ENCODE data around the gene COMP. TPM values are rescaled to one million over a fixed set of nuclear protein-coding genes. Genes with fewer than 3 reads are reported as not detected.

The COMP gene
- total RNA-seq, 8 experiments from 2014 or later, result 0.05 to 1.1 (median 0.29) TPM; not detected in 3

Other genes with a start within 250 kb of the COMP start
- 100 to 1,000 TPM; 137 to 214 (median 153) TPM for gene FKBP8, start 247.7 kb downstream of the COMP start, total RNA-seq
- gene KXD1, start 233.4 kb downstream of the COMP start, total RNA-seq, result 100 to 1,000 TPM in 1 of 8 experiments, 10 to 100 TPM in 7; 48.4 to 106 (median 68.1) TPM
- 1,000 to 10,000 TPM; 1,160 to 2,382 (median 1,457) TPM for gene UBA52, start 219.4 kb downstream of the COMP start, total RNA-seq
- gene REX1BD, start 202.5 kb downstream of the COMP start, total RNA-seq, result 10 to 100 TPM; 39.5 to 76.6 (median 53.9) TPM
- gene CRLF1, start 184.5 kb downstream of the COMP start, total RNA-seq, result 10 to 100 TPM in 1 of 8 experiments, 1 to 10 TPM in 7; 1.5 to 18.3 (median 4.7) TPM
- gene TMEM59L, start 178.4 kb downstream of the COMP start, total RNA-seq, result 10 to 100 TPM in 5 of 8 experiments, 1 to 10 TPM in 1, under 1 TPM in 2; 0.41 to 67.6 (median 25.4) TPM
- 1 to 10 TPM in 7 of 8 experiments, under 1 TPM in 1; 0.92 to 8.3 (median 5.6) TPM for gene KLHL26, start 154.3 kb downstream of the COMP start, total RNA-seq
- 1 to 10 TPM; 2.0 to 8.8 (median 8.0) TPM for gene CRTC1, start 107.6 kb downstream of the COMP start, total RNA-seq
- gene UPF1, start 40.7 kb upstream of the COMP start, total RNA-seq, result 10 to 100 TPM; 19.0 to 61.6 (median 28.9) TPM
- gene CERS1, start 104.9 kb upstream of the COMP start, total RNA-seq, result 10 to 100 TPM in 5 of 8 experiments, 1 to 10 TPM in 3; 1.2 to 42.1 (median 14.2) TPM
- gene COPE, start 128.1 kb upstream of the COMP start, total RNA-seq, result 100 to 1,000 TPM; 151 to 208 (median 173) TPM
- gene DDX49, start 128.4 kb upstream of the COMP start, total RNA-seq, result 10 to 100 TPM; 52.7 to 95.5 (median 67.7) TPM
- 10 to 100 TPM in 6 of 8 experiments, 1 to 10 TPM in 2; 9.0 to 40.0 (median 14.6) TPM for gene HOMER3, start 149.9 kb upstream of the COMP start, total RNA-seq
- 100 to 1,000 TPM in 2 of 8 experiments, 10 to 100 TPM in 6; 36.4 to 126 (median 63.2) TPM for gene SUGP2, start 242.2 kb upstream of the COMP start, total RNA-seq
- 10 to 100 TPM; 23.0 to 44.6 (median 30.3) TPM for gene ARMC6, start 242.3 kb upstream of the COMP start, total RNA-seq

Measured in motor neuron (in vitro differentiated cells).